ENCODE measurements around the gene PDS5B.

DNA sequence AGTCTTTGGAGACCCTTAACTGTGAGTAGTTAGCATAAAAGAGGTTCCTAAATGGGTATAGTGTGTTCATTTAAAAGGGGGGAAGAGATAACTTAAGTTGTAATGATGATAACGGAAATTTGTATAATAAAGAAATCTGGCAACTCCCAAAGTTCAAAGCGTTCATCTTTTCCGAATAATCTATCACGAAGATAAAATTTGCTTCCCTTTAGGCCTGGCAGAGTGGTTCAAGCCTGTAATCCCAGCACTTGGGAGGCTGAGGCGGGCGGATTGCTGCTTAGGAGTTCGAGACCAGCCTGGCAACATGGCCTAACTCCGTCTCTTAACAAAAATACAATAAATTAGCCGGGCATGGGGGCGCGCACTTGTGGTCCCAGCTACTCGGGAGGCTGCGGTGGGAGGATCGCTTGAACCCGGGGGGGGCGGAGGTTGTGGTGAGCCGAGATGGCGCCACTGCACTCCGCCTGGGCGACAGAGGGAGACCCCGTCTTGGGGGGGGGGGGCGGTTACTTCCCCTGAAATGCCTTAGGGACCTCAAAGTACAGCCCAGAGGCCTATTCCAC lies 48.6 kb upstream of the PDS5B start:
- TF ChIP-seq, protein P1, sequence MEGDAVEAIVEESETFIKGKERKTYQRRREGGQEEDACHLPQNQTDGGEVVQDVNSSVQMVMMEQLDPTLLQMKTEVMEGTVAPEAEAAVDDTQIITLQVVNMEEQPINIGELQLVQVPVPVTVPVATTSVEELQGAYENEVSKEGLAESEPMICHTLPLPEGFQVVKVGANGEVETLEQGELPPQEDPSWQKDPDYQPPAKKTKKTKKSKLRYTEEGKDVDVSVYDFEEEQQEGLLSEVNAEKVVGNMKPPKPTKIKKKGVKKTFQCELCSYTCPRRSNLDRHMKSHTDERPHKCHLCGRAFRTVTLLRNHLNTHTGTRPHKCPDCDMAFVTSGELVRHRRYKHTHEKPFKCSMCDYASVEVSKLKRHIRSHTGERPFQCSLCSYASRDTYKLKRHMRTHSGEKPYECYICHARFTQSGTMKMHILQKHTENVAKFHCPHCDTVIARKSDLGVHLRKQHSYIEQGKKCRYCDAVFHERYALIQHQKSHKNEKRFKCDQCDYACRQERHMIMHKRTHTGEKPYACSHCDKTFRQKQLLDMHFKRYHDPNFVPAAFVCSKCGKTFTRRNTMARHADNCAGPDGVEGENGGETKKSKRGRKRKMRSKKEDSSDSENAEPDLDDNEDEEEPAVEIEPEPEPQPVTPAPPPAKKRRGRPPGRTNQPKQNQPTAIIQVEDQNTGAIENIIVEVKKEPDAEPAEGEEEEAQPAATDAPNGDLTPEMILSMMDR (IDR thresholded peaks at IDR 0.05) = no peak
- TF ChIP-seq EZH2 (IDR thresholded peaks at IDR 0.05) = no peak
